Naive thymus-derived CD8-positive, alpha-beta T cell (primary cell): ENCODE measurements around the gene XPNPEP2. TPM values are rescaled to one million over a fixed set of nuclear protein-coding genes. Genes with fewer than 3 reads are reported as not detected.

Source experiments
- ATAC-seq, 2 donors: fragments of 150-1000 bp; cut with Tn5 transposase in 1 of 2; sonication (Bioruptor Pico), chemical (Tn5 transposase) in 1 of 2; 1 replicate in 1 of 2; 2 replicates in 1 of 2; pipeline ENCODE4 v1.10.0; 2021; ENCODE audit warnings: mild to moderate bottlenecking in 2 of 2, moderate library complexity in 2 of 2
- POLR2A ChIA-PET: fragments of 350-600 bp; sonication (Branson Sonifier 250); formaldehyde crosslinking; loops from one replicate; lab custom pipeline; 2021; ENCODE audit warnings: antibody characterized with exemption; lab: Charles Lee
- DNase-seq, 10 donors: peaks; one replicate each; pipeline versions ENCODE4 v3.0.0 to v3.0.0-alpha.2; 2020 to 2022
- H3K27ac Mint-ChIP-seq, 10 donors: one replicate each; pipeline ENCODE4 v1.8.0; 2020 to 2022; ENCODE audit warnings: mild to moderate bottlenecking in 10 of 10, mixed read lengths in 10 of 10, moderate library complexity in 4 of 10, inconsistent platforms in 1 of 10
- H3K27me3 Mint-ChIP-seq, 5 donors: one replicate each; pipeline ENCODE4 v1.8.0; 2021 to 2022; ENCODE audit warnings: mixed read lengths in 5 of 5
- H3K36me3 Mint-ChIP-seq, 3 donors: one replicate each; pipeline ENCODE4 v1.8.0; 2020 to 2022; ENCODE audit warnings: mixed read lengths in 3 of 3, mild to moderate bottlenecking in 2 of 3, inconsistent platforms in 1 of 3
- H3K4me1 Mint-ChIP-seq, 4 donors: one replicate each; pipeline ENCODE4 v1.8.0; 2021 to 2022; ENCODE audit warnings: mixed read lengths in 4 of 4
- H3K4me3 Mint-ChIP-seq, 10 donors: one replicate each; pipeline ENCODE4 v1.8.0; 2020 to 2022; ENCODE audit warnings: mild to moderate bottlenecking in 10 of 10, mixed read lengths in 10 of 10, moderate library complexity in 6 of 10, inconsistent platforms in 1 of 10
- H3K9me3 Mint-ChIP-seq, 9 donors: one replicate each; pipeline ENCODE4 v1.8.0; 2020 to 2022; ENCODE audit warnings: mixed read lengths in 9 of 9, mild to moderate bottlenecking in 3 of 9, inconsistent platforms in 1 of 9, moderate library complexity in 1 of 9
- polyA plus RNA-seq, 3 donors: library from polyadenylated mRNA; unstranded; fragments of 300-500 nt; fragmentation: Illumina TruSeq; gene quantifications; one replicate each; pipeline ENCODE4 v1.2.3, GENCODE V29; 2021
- total RNA-seq, 8 experiments: library from RNA in 2 of 8; stranded (reverse) in 2 of 8; gene quantifications; one replicate each; pipeline ENCODE4 v1.2.3 and lab custom pipeline; 2021 to 2026

Gene XPNPEP2
- total and polyA plus RNA-seq, 5 experiments from 2014 or later: 0.13 to 0.47 TPM; not detected in 3

DNA sequence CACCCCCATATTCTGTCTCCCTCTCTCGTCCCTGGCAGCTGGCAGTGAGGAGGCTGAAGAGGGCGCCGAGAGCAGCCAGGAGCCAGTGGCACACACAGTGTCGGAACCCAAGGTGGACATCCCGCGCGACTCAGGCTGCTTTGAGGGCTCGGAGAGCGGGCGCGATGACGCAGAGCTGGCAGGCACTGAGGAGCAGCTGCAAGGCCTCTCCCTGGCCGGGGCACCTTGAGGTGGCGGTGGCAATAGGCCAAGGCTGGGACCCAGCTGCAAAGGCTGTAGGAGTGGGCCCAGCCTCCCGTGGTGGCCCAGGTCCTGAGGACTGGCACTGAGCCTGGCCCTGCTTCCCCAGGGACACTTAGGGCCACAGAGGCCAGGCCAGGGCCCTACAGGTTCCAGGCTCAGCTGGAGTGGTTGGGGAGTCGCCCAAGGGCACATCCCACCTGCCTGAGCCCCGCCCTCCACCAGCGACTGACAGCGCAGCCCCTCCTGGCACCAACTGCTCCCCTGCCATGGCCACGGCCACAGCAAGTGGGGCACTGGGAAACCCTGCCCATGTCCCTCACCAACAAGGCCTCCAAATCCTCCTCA is 54.9 kb downstream of the XPNPEP2 start:
- H3K9me3 Mint-ChIP-seq: no peaks in the 10 kb centered on the region
- peaks cover 0 to 58% (median 2%) of the 10 kb centered on the region in 3 donors for H3K36me3 Mint-ChIP-seq
- peaks cover 1 to 21% (median 12%) of the 10 kb centered on the region in 4 donors for H3K4me1 Mint-ChIP-seq
- DNase-seq (no peak), ATAC-seq (no peak)
- POLR2A ChIA-PET: interaction anchor here (10.1 kb wide), 1 partner anchor 14 kb away, joined by 107 read pairs; the partner anchor contains the start of gene SASH3
- H3K4me3 Mint-ChIP-seq: no peak overlapping the region
- no peaks in the 10 kb centered on the region for H3K27me3 Mint-ChIP-seq
- peak overlapping the region in 1 of 10 donors; percentile 52 for H3K27ac Mint-ChIP-seq

DNA sequence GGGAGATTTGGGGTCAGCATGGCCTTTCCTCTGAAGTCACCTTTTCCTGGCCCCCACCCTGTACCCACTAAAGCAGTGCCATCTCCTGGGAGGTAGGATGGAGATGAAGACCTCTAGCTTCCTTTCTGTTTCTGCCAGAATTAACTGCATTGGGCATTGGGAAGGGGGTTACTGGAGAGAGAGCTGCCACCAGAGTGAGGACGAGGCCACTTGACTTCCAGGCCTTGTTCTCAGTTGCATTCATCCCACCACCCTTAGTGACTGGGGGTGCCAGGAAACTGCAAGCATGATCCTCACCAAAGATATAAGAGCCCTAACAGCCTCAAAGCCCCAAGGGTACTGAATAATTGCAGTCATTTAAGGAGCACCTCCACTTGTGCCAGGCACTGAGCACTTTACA is 56.8 kb downstream of the XPNPEP2 start:
- no peak for ATAC-seq
- Mint-ChIP-seq H3K36me3 (peaks cover 0 to 42% (median 2%) of the 10 kb centered on the region in 3 donors), H3K4me3 (no peak overlapping the region)

DNA sequence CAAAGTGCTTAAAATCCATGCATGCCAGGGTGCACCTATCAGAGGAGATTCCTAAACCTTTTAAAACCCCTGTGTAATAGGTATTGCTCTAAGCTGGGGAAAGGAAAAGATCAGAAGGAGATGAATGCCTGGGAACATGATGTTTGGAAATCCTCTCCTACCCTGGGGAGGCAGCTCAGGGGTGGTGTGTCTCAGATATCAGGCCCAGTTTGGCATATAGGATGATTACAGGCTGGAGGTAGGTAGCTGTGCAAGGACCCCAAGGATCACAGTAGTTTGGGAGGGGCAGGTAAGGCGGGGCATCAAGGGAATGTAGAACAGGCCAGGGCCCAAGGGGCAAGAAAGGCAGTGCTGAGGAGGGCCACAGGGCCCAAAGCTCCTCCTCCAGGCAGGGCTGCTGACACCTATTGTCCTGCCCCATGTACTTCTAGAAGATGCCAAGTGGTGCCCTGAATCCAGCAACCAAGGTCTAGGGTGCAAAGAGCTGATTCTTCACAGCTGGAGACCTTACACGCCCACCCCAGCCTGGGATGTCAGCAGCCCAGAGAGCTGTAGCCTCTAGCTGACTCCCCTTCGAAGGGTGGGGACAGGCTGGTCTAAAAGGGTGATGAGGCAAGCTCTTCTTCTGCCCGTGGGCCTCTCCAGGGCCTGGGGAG is 58.6 kb downstream of the XPNPEP2 start:
- ATAC-seq (no peak), DNase-seq (no peak)
- peak overlapping the region in 1 of 10 donors; percentile 14 for H3K4me3 Mint-ChIP-seq
- H3K4me1 Mint-ChIP-seq: peaks cover 7 to 26% (median 23%) of the 10 kb centered on the region in 4 donors
- no peaks in the 10 kb centered on the region for H3K27me3 Mint-ChIP-seq
- POLR2A ChIA-PET: interaction anchor here (1.0 to 10.1 kb wide), 5 partner anchors 17 to 71 kb away, joined by 3 to 107 read pairs (median 5); partner anchors contain the start of gene SASH3
- no peaks in the 10 kb centered on the region for H3K9me3 Mint-ChIP-seq
- H3K36me3 Mint-ChIP-seq: peaks cover 0 to 32% (median 2%) of the 10 kb centered on the region in 3 donors
- H3K27ac Mint-ChIP-seq: peak overlapping the region in 6 of 10 donors; percentile 11 to 80 (median 57)

More for the DNA sequence above, 56.8 kb downstream of the XPNPEP2 start:
- no peak for DNase-seq
- Mint-ChIP-seq H3K4me1 (peaks cover 7 to 26% (median 23%) of the 10 kb centered on the region in 4 donors), H3K27ac (peak overlapping the region in 6 of 10 donors; percentile 29 to 76 (median 54)), H3K9me3 (no peaks in the 10 kb centered on the region), H3K27me3 (no peaks in the 10 kb centered on the region)
- POLR2A ChIA-PET: interaction anchor here (0.9 to 10.1 kb wide), 5 partner anchors 10 to 118 kb away, joined by 3 to 107 read pairs (median 5); partner anchors contain the start of gene SASH3

DNA sequence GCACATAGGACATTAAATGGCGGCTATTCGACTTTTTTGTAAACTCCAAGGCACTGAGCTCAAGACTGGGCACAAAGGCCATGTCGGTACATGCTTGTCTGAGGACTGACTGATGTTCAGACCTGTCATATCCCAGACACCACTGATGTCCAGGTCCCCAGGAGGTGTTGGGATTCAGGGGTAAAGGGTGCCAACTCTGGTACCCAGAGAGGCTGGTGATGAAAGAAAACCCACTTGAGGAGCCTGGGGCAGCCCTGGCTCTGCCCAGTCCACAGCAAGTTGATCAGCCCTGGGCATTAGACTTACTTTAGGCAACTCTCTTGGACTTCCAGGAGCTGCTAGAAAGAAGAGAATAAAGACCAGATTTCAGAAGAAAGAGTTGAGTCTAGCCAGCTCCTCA is 59.7 kb downstream of the XPNPEP2 start:
- no peaks in the 10 kb centered on the region for H3K9me3 Mint-ChIP-seq
- DNase-seq: no peak
- no peak overlapping the region for H3K4me3 Mint-ChIP-seq
- POLR2A ChIA-PET: interaction anchor here (1.5 to 10.1 kb wide), 6 partner anchors 12 to 43 kb away, joined by 4 to 107 read pairs (median 7); partner anchors contain the start of gene SASH3
- H3K36me3 Mint-ChIP-seq: peaks cover 0 to 28% (median 2%) of the 10 kb centered on the region in 3 donors
- ATAC-seq: no peak
- peaks cover 7 to 25% (median 22%) of the 10 kb centered on the region in 4 donors for H3K4me1 Mint-ChIP-seq
- H3K27me3 Mint-ChIP-seq: no peaks in the 10 kb centered on the region
- peak overlapping the region in 9 of 10 donors; percentile 0 to 82 (median 54) for H3K27ac Mint-ChIP-seq

DNA sequence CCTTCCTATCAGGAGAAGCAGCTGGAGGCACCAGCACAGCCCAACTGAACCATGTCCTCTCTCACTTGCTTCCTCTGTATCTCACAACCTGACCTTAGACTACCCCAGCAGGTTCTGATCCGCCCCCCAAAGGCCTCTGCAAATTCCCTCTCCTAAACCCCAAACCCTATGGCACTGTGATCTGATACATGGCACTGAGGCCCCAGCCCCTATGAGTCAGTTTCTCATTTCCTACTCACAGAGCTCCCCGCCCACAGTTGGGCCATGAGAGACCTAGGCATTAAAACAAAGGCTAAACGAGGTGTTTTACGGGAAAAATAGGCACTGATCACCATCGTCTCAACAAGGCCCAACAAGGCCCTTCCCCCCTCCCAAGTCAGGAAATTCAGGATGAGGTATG is 60.1 kb downstream of the XPNPEP2 start:
- POLR2A ChIA-PET: interaction anchor here (1.5 to 10.1 kb wide), 6 partner anchors 12 to 43 kb away, joined by 4 to 107 read pairs (median 7); partner anchors contain the start of gene SASH3
- DNase-seq (no peak), ATAC-seq (no peak)
- Mint-ChIP-seq H3K36me3 (peaks cover 0 to 29% (median 2%) of the 10 kb centered on the region in 3 donors), H3K9me3 (no peaks in the 10 kb centered on the region), H3K4me3 (no peak overlapping the region), H3K4me1 (peaks cover 7 to 25% (median 22%) of the 10 kb centered on the region in 4 donors), H3K27me3 (no peaks in the 10 kb centered on the region), H3K27ac (peak overlapping the region in 9 of 10 donors; percentile 23 to 82 (median 72))

DNA sequence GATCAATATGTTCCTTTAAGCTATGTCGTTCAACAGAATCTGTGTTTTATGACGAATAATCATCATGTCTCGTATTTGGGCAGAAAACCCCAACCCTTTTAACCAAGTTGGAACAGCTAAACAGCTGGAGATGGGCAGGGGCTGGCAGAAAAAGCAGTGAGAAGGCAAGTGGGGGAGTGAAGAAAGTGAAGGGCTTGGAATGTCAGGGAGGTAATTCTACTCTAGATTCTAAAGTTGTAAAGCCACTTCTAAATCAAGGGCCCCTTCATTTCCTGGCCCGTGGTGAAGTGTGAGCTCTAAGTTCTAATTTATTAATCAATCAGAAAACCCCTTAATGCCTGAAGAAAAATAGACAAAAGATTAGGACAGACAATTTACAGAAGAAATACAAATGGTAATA is 61.4 kb downstream of the XPNPEP2 start:
- no peak for ATAC-seq
- H3K4me3 Mint-ChIP-seq: no peak overlapping the region
- H3K27me3 Mint-ChIP-seq: no peaks in the 10 kb centered on the region
- peaks cover 0 to 29% (median under 1%) of the 10 kb centered on the region in 3 donors for H3K36me3 Mint-ChIP-seq
- POLR2A ChIA-PET: interaction anchor here (1.0 to 10.1 kb wide), 5 partner anchors 8 to 40 kb away, joined by 3 to 107 read pairs (median 6); partner anchors contain the start of gene SASH3
- peaks cover 6 to 25% (median 23%) of the 10 kb centered on the region in 4 donors for H3K4me1 Mint-ChIP-seq
- H3K9me3 Mint-ChIP-seq: no peaks in the 10 kb centered on the region
- peak overlapping the region in 5 of 10 donors; percentile 33 to 61 (median 53) for H3K27ac Mint-ChIP-seq
- no peak for DNase-seq

DNA sequence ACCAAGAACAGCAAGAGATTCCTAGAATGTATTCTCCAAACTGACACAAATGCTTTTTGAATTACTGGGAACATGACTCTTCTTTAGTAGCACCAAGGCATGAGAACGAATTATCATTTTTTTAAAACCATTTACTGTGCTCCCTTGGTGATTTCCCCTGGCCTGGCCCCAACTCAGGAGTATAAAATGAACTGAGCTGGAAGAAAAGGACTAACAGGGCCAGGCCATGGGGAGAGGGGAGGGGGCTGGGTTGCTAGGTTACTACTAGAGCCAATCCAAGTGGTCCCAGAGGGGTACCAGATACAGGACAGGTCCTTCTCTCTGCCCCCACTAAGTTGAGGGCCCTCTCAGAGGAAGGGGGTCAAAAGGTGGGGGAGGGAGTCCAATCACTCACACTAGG is 64.1 kb downstream of the XPNPEP2 start:
- Mint-ChIP-seq H3K4me3 (no peak overlapping the region), H3K27me3 (no peaks in the 10 kb centered on the region), H3K27ac (peak overlapping the region in 1 of 10 donors; percentile 52), H3K36me3 (peaks cover 0 to 19% (median 4%) of the 10 kb centered on the region in 3 donors), H3K9me3 (no peaks in the 10 kb centered on the region), H3K4me1 (peaks cover 6 to 23% (median 20%) of the 10 kb centered on the region in 4 donors)
- POLR2A ChIA-PET: no interaction called here
- DNase-seq (no peak), ATAC-seq (no peak)

DNA sequence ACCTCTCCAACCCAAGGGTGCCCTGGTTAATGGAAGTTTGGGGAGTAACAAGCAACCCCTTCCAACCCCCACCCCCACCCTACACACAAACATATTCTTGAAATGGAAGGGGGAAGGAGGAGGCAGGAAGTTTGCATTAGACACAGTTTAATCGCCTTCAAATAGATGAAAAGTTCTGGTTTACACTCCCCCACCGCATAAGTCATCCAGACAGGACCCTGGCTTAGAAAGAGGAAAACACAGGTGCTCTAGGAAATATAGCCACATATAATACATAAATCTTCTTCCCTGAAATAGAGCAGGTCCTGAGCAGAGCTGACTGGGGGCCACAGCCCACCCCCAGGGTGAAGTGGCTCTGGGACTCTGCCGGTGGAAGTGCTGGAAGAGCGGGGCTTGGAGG is 66.0 kb downstream of the XPNPEP2 start:
- POLR2A ChIA-PET: no interaction called here
- Mint-ChIP-seq H3K4me1 (peaks cover 5 to 21% (median 13%) of the 10 kb centered on the region in 4 donors), H3K36me3 (peaks cover 0 to 25% (median 8%) of the 10 kb centered on the region in 3 donors), H3K27me3 (no peaks in the 10 kb centered on the region), H3K4me3 (no peak overlapping the region), H3K9me3 (no peaks in the 10 kb centered on the region), H3K27ac (no peak overlapping the region)
- DNase-seq (no peak), ATAC-seq (no peak)

DNA sequence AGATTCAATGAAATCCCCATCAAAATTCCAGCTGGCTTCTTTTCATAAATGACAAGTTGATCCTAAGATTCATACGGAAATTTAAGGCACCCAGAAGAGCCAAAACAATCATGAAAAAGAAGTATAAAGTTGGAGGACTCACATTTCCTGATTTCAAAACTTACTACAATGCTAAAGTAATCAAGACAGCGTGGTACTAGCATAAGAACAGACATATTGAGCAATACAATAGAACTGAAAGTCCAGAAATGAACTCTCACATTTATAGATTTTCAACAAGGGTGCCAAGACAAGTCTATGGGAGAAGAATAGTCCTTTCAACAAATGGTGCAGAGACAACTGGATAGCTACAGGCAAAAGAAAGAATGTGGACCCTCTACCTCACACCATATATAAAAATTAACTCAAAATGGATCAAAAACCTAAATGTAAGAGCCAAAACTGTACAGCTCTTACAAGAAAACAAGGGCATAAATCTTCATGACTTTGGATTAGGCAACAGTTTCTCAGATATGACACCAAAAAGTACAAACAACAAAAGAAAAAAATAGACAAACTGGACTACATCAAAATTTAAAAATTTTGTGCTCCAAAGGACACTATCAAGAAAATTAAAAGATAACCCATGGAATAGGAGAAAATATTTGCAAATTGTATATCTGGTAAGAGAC is 69.5 kb downstream of the XPNPEP2 start:
- DNase-seq: no peak
- no peak overlapping the region for H3K27ac Mint-ChIP-seq

DNA sequence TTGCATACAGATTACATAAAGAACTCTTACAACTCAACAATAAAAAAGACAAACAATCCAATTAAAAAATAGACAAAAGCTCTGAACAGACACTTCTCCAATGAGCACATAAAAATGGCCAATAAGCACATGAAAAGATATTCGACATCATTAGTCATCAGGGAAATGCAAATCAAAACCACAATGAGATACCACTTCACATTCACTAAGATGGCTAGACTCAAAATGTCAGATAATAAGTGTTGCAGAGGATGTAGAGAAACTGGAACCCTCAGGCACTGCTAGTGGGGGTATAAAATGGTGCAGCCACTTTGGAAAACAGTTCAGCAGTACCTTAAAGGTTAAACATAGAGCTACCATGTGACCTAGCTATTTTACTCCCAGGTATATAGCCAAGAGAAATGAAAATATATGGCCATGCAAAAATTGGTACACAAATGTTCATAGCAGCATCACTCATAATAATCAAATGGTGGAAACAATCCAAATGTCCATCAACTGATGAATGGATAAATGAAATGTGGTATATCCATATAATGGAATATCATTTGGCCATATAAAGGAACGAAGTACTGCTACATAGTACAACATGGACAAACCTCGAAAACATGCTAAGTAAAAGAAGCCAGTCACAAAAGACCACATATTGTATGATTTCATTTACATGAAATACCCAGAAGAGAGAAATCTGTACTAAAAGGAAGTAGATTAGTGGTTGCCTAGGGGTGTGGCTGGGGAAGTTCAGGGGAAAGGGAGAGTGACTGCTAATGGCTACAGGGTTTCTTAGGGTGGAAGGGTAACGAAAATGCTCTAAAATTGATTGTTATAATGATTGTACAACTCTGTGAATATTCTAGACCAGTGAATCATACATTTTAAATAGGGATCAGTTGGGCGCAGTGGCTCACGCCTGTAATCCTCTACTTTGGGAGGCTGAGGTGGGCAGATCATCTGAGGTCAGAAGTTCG is 70.3 kb downstream of the XPNPEP2 start:
- DNase-seq: no peak
- Mint-ChIP-seq H3K36me3 (peaks cover 8 to 34% (median 10%) of the 10 kb centered on the region in 3 donors), H3K27ac (no peak overlapping the region), H3K4me1 (peaks cover 1 to 19% (median 9%) of the 10 kb centered on the region in 4 donors), H3K9me3 (no peaks in the 10 kb centered on the region), H3K4me3 (no peak overlapping the region), H3K27me3 (no peaks in the 10 kb centered on the region)
- no peak for ATAC-seq
- POLR2A ChIA-PET: interaction anchor here (0.5 kb wide), 1 partner anchor 33 kb away, joined by 4 read pairs; no protein-coding TSS in a partner anchor

More for the DNA sequence above, 69.5 kb downstream of the XPNPEP2 start:
- Mint-ChIP-seq H3K36me3 (peaks cover 8 to 38% (median 10%) of the 10 kb centered on the region in 3 donors), H3K9me3 (no peaks in the 10 kb centered on the region), H3K4me1 (peaks cover 1 to 19% (median 9%) of the 10 kb centered on the region in 4 donors), H3K4me3 (no peak overlapping the region), H3K27me3 (no peaks in the 10 kb centered on the region)
- POLR2A ChIA-PET: interaction anchor here (0.5 kb wide), 1 partner anchor 33 kb away, joined by 4 read pairs; no protein-coding TSS in a partner anchor
- ATAC-seq: no peak

DNA sequence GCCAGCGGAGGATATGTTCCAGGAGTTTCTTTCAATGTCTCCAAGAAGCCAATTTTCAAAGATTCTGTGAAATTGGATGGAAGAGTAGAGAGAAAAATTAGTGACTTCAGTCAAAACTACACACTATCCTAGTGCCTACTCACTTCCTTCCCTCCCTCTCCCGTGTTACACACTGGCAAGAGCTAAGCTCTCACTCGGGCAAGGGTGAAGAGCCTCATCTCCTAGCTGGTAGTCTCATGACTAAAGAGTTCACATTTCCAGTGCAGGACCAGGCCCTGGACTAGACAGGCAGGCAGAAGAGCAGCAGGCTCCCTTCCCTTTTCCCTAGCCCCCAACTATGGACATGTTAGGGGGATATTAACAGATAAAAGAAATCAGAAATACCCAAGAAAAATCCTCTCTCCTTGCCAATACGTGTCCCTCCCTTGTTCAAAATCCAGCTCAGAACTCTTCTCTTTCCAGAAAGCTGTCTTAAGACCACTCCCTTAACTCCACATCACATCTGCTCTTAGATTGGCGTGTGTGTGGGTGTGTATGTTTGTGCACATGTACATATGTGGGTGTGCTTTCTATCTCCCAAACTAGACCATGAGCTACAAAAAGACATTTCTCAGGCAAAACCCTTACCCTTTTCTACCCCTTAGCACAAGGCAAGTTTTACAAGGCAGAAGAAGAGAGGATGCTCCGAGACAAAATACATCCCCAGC is 75.0 kb downstream of the XPNPEP2 start:
- Mint-ChIP-seq H3K36me3 (peaks cover 4 to 22% (median 10%) of the 10 kb centered on the region in 3 donors), H3K4me1 (peaks cover 1 to 10% (median 6%) of the 10 kb centered on the region in 4 donors), H3K9me3 (no peaks in the 10 kb centered on the region), H3K4me3 (no peak overlapping the region), H3K27me3 (no peaks in the 10 kb centered on the region), H3K27ac (no peak overlapping the region)
- POLR2A ChIA-PET: no interaction called here
- DNase-seq: no peak
- no peak for ATAC-seq
